HG03280 (cell line): Measurements from ENCODE around the gene ELMOD1.

Experiments used
- ATAC-seq: cut with Tn5 transposase; IDR thresholded peaks from one replicate; pipeline ENCODE4 v1.9.1; 2021; ENCODE audit warnings: mild to moderate bottlenecking, moderate library complexity; ENCODE audit not compliant: unreplicated experiment

Gene ELMOD1

DNA sequence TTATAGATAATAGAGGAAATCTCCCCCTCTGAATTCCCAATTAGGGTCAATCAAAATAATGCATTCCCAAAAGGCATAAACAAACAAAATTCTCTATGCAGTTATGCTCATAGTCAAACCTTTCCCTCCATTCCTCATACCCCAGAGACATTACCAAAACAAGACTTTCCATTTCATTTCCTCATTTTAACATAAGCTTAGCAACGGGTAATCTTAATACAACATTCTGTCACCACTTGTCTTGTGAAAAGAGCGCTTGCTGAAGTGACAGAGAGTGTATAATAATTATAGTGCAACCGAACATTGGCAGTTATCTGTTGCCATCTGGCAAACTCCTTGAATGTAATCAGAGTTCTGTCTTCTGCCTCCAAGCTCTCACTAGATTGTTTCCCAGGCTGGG, 122.1 kb downstream of the ELMOD1 start:
- ATAC-seq, result no peak
